A673 (cell line): ENCODE data around the gene ANP32A.

ENCODE experiments used
- CTCF ChIP-seq: fragments of 300-800, 200-600 bp; sonication (generic); conservative IDR thresholded peaks from 2 replicates; pipeline ENCODE4 v1.5.1; 2017; ENCODE audit warnings: low read depth, mild to moderate bottlenecking, antibody characterized with exemption, low read length, moderate library complexity, mixed read lengths
- EZH2 ChIP-seq: fragments of 200-600 bp; sonication (generic); IDR thresholded peaks from 2 replicates; pipeline ENCODE4 v1.6.1; 2017; ENCODE audit warnings: borderline replicate concordance, low read depth, mild to moderate bottlenecking, mixed read lengths, antibody characterized with exemption, low read length; ENCODE audit not compliant: poor library complexity, severe bottlenecking

- TF ChIP-seq CTCF (no peak), EZH2 (no peak)
These were observed 3.8 kb downstream of the ANP32A start for GRCh38 chr15:68816795-68817303.
